H1 (cell line): Measurements from ENCODE around the gene RFPL2. TPM values are rescaled to one million over a fixed set of nuclear protein-coding genes. Genes with fewer than 3 reads are reported as not detected.

Experiments
- CTCF ChIA-PET: fragments of 300-600 bp; sonication (Branson Sonifier 250); formaldehyde crosslinking; loops from one replicate; lab custom pipeline; 2021; ENCODE audit not compliant: partially characterized antibody; lab: Charles Lee
- POLR2A ChIA-PET: fragments of 300-600 bp; sonication (Branson Sonifier 250); formaldehyde crosslinking; loops from one replicate; lab custom pipeline; 2021; ENCODE audit warnings: inconsistent platforms; ENCODE audit not compliant: partially characterized antibody; lab: Charles Lee
- DNase-seq, 2 experiments: peaks; one replicate each; pipeline versions ENCODE4 v3.0.0 to v3.0.0-alpha.2; 2010 to 2022; ENCODE audit warnings: low spot score in 2 of 2, low read depth in 1 of 2, mixed read lengths in 1 of 2
- FAIRE-seq: peaks from 2 replicates; lab custom pipeline; 2011; peaks lifted over from hg19 to GRCh38; lab: Jason Lieb, UNC
- H2AFZ ChIP-seq: 2 replicates; pipeline ENCODE4 v1.8.1; 2012; ENCODE audit warnings: low read length, inconsistent platforms
- H2AK5ac ChIP-seq: 2 replicates; pipeline ENCODE4 v1.6.1; 2013; ENCODE audit warnings: low read depth, low read length
- H2BK120ac ChIP-seq: replicated peaks from 2 replicates; pipeline ENCODE3; 2013; ENCODE audit warnings: low read depth, low read length, inconsistent platforms
- H2BK12ac ChIP-seq: 2 replicates; pipeline ENCODE4 v1.6.1; 2013; ENCODE audit warnings: low read depth, low read length
- H2BK15ac ChIP-seq: 2 replicates; pipeline ENCODE4 v1.6.1; 2013; ENCODE audit warnings: low read length
- H2BK20ac ChIP-seq: 2 replicates; pipeline ENCODE4 v1.6.1; 2013; ENCODE audit warnings: low read length
- H2BK5ac ChIP-seq: 2 replicates; pipeline ENCODE4 v1.6.1; 2013; ENCODE audit warnings: low read depth, low read length
- H3K14ac ChIP-seq: 2 replicates; pipeline ENCODE4 v1.6.1; 2013; ENCODE audit warnings: inconsistent platforms; ENCODE audit not compliant: insufficient read length
- H3K18ac ChIP-seq: 2 replicates; pipeline ENCODE4 v1.6.1; 2013; ENCODE audit warnings: low read length; ENCODE audit errors: extremely low read depth
- H3K23ac ChIP-seq: 2 replicates; pipeline ENCODE4 v1.6.1; 2013; ENCODE audit warnings: inconsistent platforms; ENCODE audit not compliant: insufficient read length
- H3K23me2 ChIP-seq: 2 replicates; pipeline ENCODE4 v1.6.1; 2013; ENCODE audit warnings: low read depth, low read length
- H3K27ac ChIP-seq: 2 replicates; pipeline ENCODE4 v1.6.1; 2011; ENCODE audit warnings: low read depth, low read length, inconsistent platforms
- H3K27me3 ChIP-seq, 4 experiments: replicated peaks in 1 of 4; 1 replicate in 1 of 4; 2 replicates in 3 of 4; pipeline versions ENCODE4 v1.6.1 to v1.8.1; 2011 to 2013; ENCODE audit warnings: low read length in 3 of 4, mild to moderate bottlenecking in 3 of 4, inconsistent platforms in 2 of 4, mixed read lengths in 2 of 4, moderate library complexity in 1 of 4; ENCODE audit not compliant: control insufficient read depth in 3 of 4, insufficient read depth in 3 of 4; ENCODE audit errors: extremely low read depth in 1 of 4
- H3K36me3 ChIP-seq, 4 experiments: 2 replicates each; pipeline versions ENCODE4 v1.6.1 to v1.8.1; 2011 to 2013; ENCODE audit warnings: mild to moderate bottlenecking in 4 of 4, low read length in 3 of 4, moderate library complexity in 2 of 4, control low read depth in 1 of 4, inconsistent platforms in 1 of 4; ENCODE audit not compliant: insufficient read depth in 4 of 4, control insufficient read depth in 2 of 4
- H3K4ac ChIP-seq: replicated peaks from 2 replicates; pipeline ENCODE3; 2013; ENCODE audit warnings: low read length, low read depth, mixed read lengths, inconsistent platforms; ENCODE audit not compliant: insufficient read length
- H3K4me1 ChIP-seq, 4 experiments: replicated peaks in 1 of 4; 1 replicate in 1 of 4; 2 replicates in 3 of 4; pipeline versions ENCODE4 v1.6.1 to v1.8.1; 2011 to 2013; ENCODE audit warnings: low read length in 3 of 4, inconsistent platforms in 2 of 4, mixed read lengths in 1 of 4; ENCODE audit not compliant: insufficient read depth in 4 of 4, control insufficient read depth in 3 of 4
- H3K4me2 ChIP-seq, 2 experiments: 2 replicates each; pipeline versions ENCODE4 v1.6.1 to v1.8.1; 2011 to 2013; ENCODE audit warnings: low read depth in 2 of 2, low read length in 2 of 2, control low read depth in 1 of 2, inconsistent platforms in 1 of 2, mild to moderate bottlenecking in 1 of 2; ENCODE audit not compliant: insufficient read depth in 1 of 2
- H3K4me3 ChIP-seq, 4 experiments: fragments of 200-600, 300-600 bp in 1 of 4; sonication (generic), shearing (Covaris generic), sonication (Bioruptor Twin) in 1 of 4; 2 replicates each; pipeline versions ENCODE4 v1.5.1 to v1.8.1; 2011 to 2016; ENCODE audit warnings: low read length in 4 of 4, low read depth in 3 of 4, control low read depth in 2 of 4, inconsistent platforms in 2 of 4, mild to moderate bottlenecking in 2 of 4, mixed read lengths in 1 of 4, moderate library complexity in 1 of 4; ENCODE audit not compliant: insufficient read depth in 2 of 4; ENCODE audit errors: extremely low read depth in 1 of 4
- H3K56ac ChIP-seq: replicated peaks from 2 replicates; pipeline ENCODE3; 2013; ENCODE audit warnings: low read depth, mild to moderate bottlenecking, mixed read lengths, low read length, inconsistent platforms; ENCODE audit not compliant: insufficient read length
- H3K79me1 ChIP-seq: 2 replicates; pipeline ENCODE4 v1.6.1; 2013; ENCODE audit warnings: low read depth, low read length, control low read depth
- H3K79me2 ChIP-seq, 2 experiments: 2 replicates each; pipeline versions ENCODE4 v1.6.1 to v1.8.1; 2012 to 2013; ENCODE audit warnings: low read length in 2 of 2, mild to moderate bottlenecking in 2 of 2, inconsistent platforms in 1 of 2; ENCODE audit not compliant: insufficient read depth in 2 of 2, control insufficient read depth in 1 of 2
- H3K9ac ChIP-seq, 4 experiments: replicated peaks in 1 of 4; 1 replicate in 1 of 4; 2 replicates in 3 of 4; pipeline versions ENCODE4 v1.6.1 to v1.8.1; 2011 to 2013; ENCODE audit warnings: low read depth in 3 of 4, low read length in 3 of 4, control low read depth in 2 of 4, mild to moderate bottlenecking in 2 of 4, moderate library complexity in 2 of 4, inconsistent platforms in 1 of 4; ENCODE audit errors: extremely low read depth in 1 of 4
- H3K9me3 ChIP-seq, 2 experiments: 2 replicates each; pipeline versions ENCODE4 v1.6.1 to v1.8.1; 2012 to 2013; ENCODE audit warnings: mild to moderate bottlenecking in 2 of 2, moderate library complexity in 2 of 2, control low read depth in 1 of 2, inconsistent platforms in 1 of 2, low read depth in 1 of 2, low read length in 1 of 2, mixed read lengths in 1 of 2; ENCODE audit not compliant: insufficient read depth in 2 of 2
- H4K20me1 ChIP-seq, 2 experiments: replicated peaks in 1 of 2; 2 replicates each; pipeline versions ENCODE3 to v1.8.1; 2011 to 2013; ENCODE audit warnings: inconsistent platforms in 2 of 2, low read length in 2 of 2, mild to moderate bottlenecking in 1 of 2; ENCODE audit not compliant: insufficient read depth in 2 of 2, control insufficient read depth in 1 of 2
- H4K5ac ChIP-seq: 2 replicates; pipeline ENCODE4 v1.6.1; 2013; ENCODE audit warnings: low read length, low read depth, mixed read lengths, inconsistent platforms; ENCODE audit not compliant: insufficient read length
- H4K8ac ChIP-seq: 2 replicates; pipeline ENCODE4 v1.8.0; 2013; ENCODE audit warnings: mild to moderate bottlenecking, moderate library complexity, low read length, inconsistent platforms; ENCODE audit not compliant: insufficient read depth; ENCODE audit errors: extremely low read depth
- H4K91ac ChIP-seq: replicated peaks from 2 replicates; pipeline ENCODE3; 2013; ENCODE audit warnings: low read length, mixed read lengths, inconsistent platforms; ENCODE audit not compliant: insufficient read length
- ASH2L ChIP-seq: fragments of 200-600, 300-600 bp; sonication (generic); IDR thresholded peaks from one replicate; pipeline ENCODE4 v1.7.1; 2017; ENCODE audit warnings: low read length
- CHD2 ChIP-seq: IDR thresholded peaks from 2 replicates; pipeline ENCODE4 v1.6.1; 2012; ENCODE audit warnings: low read length, improper control_type of control experiment
- MAFK ChIP-seq: IDR thresholded peaks from 2 replicates; pipeline ENCODE4 v1.6.1; 2012; ENCODE audit warnings: low read depth, mild to moderate bottlenecking, improper control_type of control experiment, low read length
- POLR2A ChIP-seq, 2 experiments: IDR thresholded peaks; 1 replicate in 1 of 2; 2 replicates in 1 of 2; pipeline ENCODE4 v1.6.1; 2011; ENCODE audit warnings: low read depth in 2 of 2, low read length in 2 of 2, mild to moderate bottlenecking in 2 of 2; ENCODE audit errors: control extremely low read depth in 1 of 2
- SAP30 ChIP-seq: fragments of 300-600 bp; sonication (generic); IDR thresholded peaks from 2 replicates; pipeline ENCODE4 v1.7.1; 2012; ENCODE audit warnings: low read length, moderate library complexity, mild to moderate bottlenecking, inconsistent platforms; ENCODE audit not compliant: insufficient read depth, insufficient replicate concordance
- SIN3A ChIP-seq, 2 experiments: IDR thresholded peaks in 1 of 2; conservative IDR thresholded peaks in 1 of 2; 2 replicates each; pipeline ENCODE4 v1.6.1; 2011 to 2012; ENCODE audit warnings: low read length in 2 of 2, improper control_type of control experiment in 1 of 2, low read depth in 1 of 2, mild to moderate bottlenecking in 1 of 2
- SIX5 ChIP-seq: IDR thresholded peaks from 2 replicates; pipeline ENCODE4 v1.6.1; 2011; ENCODE audit warnings: mild to moderate bottlenecking, low read depth, low read length
- SUZ12 ChIP-seq: fragments of 200-600 bp; sonication (generic); IDR thresholded peaks from 2 replicates; pipeline ENCODE4 v1.6.1; 2012; ENCODE audit warnings: mild to moderate bottlenecking, inconsistent platforms, low read length, moderate library complexity, mixed read lengths
- TAF1 ChIP-seq: IDR thresholded peaks from 2 replicates; pipeline ENCODE4 v1.6.1; 2011; ENCODE audit warnings: mild to moderate bottlenecking, low read depth, low read length
- TBP ChIP-seq: IDR thresholded peaks from 2 replicates; pipeline ENCODE4 v1.6.1; 2011; ENCODE audit warnings: low read depth, low read length, improper control_type of control experiment
- WGBS, 2 experiments: shearing (Covaris generic) in 1 of 2; methylation state at CpG; one replicate each; pipeline versions ENCODE4 v1.1.6 to v1.1.7; 2013 to 2015; ENCODE audit warnings: low lambda C conversion rate in 2 of 2, mixed read lengths in 2 of 2, inconsistent platforms in 1 of 2, low coverage in 1 of 2, missing lambda C conversion rate in 1 of 2; ENCODE audit not compliant: insufficient replicate concordance in 2 of 2, insufficient coverage in 1 of 2, insufficient read length in 1 of 2; ENCODE audit errors: extremely low coverage in 1 of 2, missing lambda C conversion rate in 1 of 2; 5-methylcytosine and 5-hydroxymethylcytosine counted together
- polyA plus RNA-seq, 7 experiments: library from polyadenylated mRNA; depleted of rRNA in 3 of 7; stranded (reverse) in 5 of 7; unstranded in 2 of 7; fragments of >200 nt in 5 of 7; fragments of 200-250 nt in 2 of 7; gene quantifications; 1 replicate in 5 of 7; 2 replicates in 1 of 7; 4 replicates in 1 of 7; pipeline versions ENCODE4 v1.2.1 to v1.2.3, GENCODE V29; 2011 to 2013; ENCODE audit warnings: missing spikeins in 2 of 7, mixed read lengths in 2 of 7
- total RNA-seq: library from RNA; stranded (reverse); fragmentation: NEBNext Ultra II Directional; extraction: Animal tissue kit (Norgen Biotek cat#: 25700); gene quantifications from 2 replicates; pipeline ENCODE4 v1.2.1, GENCODE V29; 2021

RFPL2 gene
- total and polyA plus RNA-seq, 2 of the 8 experiments (the other 6 are each of a cell fraction or from before 2014, with no cell fraction given) = 0.15 to 0.19 TPM

DNA sequence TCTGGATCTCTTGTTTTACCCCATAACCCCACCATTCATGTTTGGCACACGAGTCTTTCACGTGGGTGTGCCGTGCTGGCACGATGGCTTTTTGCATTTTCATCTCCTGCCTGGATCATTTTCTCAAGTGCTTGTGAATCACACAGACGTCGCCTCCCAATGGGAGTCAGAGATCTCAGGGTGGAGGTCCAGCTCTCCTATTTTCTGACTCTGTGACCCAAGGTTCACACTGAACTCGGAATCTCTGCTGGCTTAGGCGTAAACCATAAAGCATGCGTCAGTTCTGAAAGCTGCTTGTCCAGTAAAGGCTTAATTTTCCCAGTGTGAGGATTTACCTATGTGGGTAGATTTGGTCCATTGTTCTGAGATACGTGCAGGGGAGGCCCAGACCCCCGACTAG lies 29.8 kb downstream of the RFPL2 start:
- Histone ChIP-seq H3K23ac (no peak overlapping the region), H2BK12ac (peak overlapping the region; percentile 29; the same call in 1 of the 2 replicates), H2BK5ac (no peak overlapping the region; the same call in 1 of the 2 replicates), H2BK120ac (no peak overlapping the region), H4K20me1 (peaks cover 0 to 2% of the 10 kb centered on the region in 2 experiments), H3K14ac (no peak overlapping the region), H3K36me3 (no peaks in the 10 kb centered on the region), H3K23me2 (peaks cover 5% of the 10 kb centered on the region; the same call in 1 of the 2 replicates), H2AFZ (0 out of 2 replicates have a peak overlapping the region, but pooled peaks have one; percentile 83), H2AK5ac (no peak overlapping the region), H2BK20ac (no peak overlapping the region), H3K9me3 (no peaks in the 10 kb centered on the region), H3K4me3 (no peak overlapping the region), H2BK15ac (no peak overlapping the region), H3K27me3 (peaks cover 0 to 28% (median 19%) of the 10 kb centered on the region in 4 experiments; a peak in 6 of 7 replicates), H4K5ac (no peak overlapping the region), H3K27ac (no peak overlapping the region), H3K79me1 (no peaks in the 10 kb centered on the region), H3K79me2 (no peaks in the 10 kb centered on the region), H3K56ac (no peak overlapping the region), H3K9ac (no peak overlapping the region), H3K4ac (no peak overlapping the region), H4K91ac (peak overlapping the region; percentile 17), H3K4me2 (no peak overlapping the region), H3K18ac (peak overlapping the region; percentile 20; the same call in 1 of the 2 replicates), H3K4me1 (peaks cover 0 to 13% (median 0%) of the 10 kb centered on the region in 4 experiments; a peak in 4 of 7 replicates), H4K8ac (no peak overlapping the region)
- WGBS, 2 experiments = 85% methylated on average over 11 of the region's 11 CpGs; no CpG with 5 or more reads in 1 of the 2 experiments
- ChIA-PET POLR2A (no interaction called here), CTCF (interaction anchor here (0.7 to 0.9 kb wide), 2 partner anchors 37 to 204 kb away, joined by 3 to 4 read pairs; no protein-coding TSS in a partner anchor)
- FAIRE-seq (no peak), DNase-seq (no peak)
- TF ChIP-seq ASH2L = no peak
- no peak for TF ChIP-seq TAF1
- TF ChIP-seq SIN3A (conservative IDR thresholded peaks at IDR 0.05 in 1 of 2, IDR thresholded peaks at IDR 0.05 in 1 of 2; ENCODE audit: low read depth in 1 of 2, low read length in 2 of 2) = no peak
- TF ChIP-seq SUZ12 = no peak
- TF ChIP-seq MAFK = no peak
- TF ChIP-seq TBP = no peak
- no peak for TF ChIP-seq CHD2
- TF ChIP-seq POLR2A (IDR thresholded peaks at IDR 0.05; ENCODE audit: control extremely low read depth in 1 of 2, low read depth in 2 of 2, low read length in 2 of 2) = no peak
- TF ChIP-seq SIX5 = no peak
- no peak for TF ChIP-seq SAP30
